Hepatocyte (in vitro differentiated cells): ENCODE data around the gene ASTN2.

Experiments
- EZH2 ChIP-seq: fragments of 200-600 bp; sonication (generic); IDR thresholded peaks from 2 replicates; pipeline ENCODE4 v1.6.1; 2016; ENCODE audit warnings: antibody characterized with exemption, mild to moderate bottlenecking, borderline replicate concordance
- TF ChIP-seq, protein P1 (sequence below): fragments of 200-600 bp; sonication (generic); IDR thresholded peaks from 2 replicates; pipeline ENCODE4 v1.5.1; 2016; ENCODE audit warnings: antibody characterized with exemption, mild to moderate bottlenecking; ENCODE audit not compliant: poor library complexity

DNA sequence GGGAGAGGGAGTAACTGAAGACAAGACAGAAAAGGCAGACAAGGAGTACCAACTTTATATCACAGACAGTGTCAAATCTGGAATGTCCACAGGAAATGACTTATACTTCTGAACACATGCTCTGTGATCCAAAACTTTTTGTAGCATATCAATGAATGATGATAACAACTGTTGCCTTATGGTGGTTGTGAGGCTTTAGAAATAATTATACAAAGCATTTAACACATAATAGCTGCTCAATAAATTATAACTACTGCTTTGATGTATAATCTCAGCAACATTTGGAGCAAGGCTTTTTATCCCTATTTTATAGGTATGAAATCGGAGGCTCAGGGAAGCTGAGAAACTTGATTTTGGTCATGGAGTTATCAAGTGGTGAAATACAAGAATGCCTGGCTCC, 3.3 kb upstream of the ASTN2 start:
- TF ChIP-seq, protein P1, sequence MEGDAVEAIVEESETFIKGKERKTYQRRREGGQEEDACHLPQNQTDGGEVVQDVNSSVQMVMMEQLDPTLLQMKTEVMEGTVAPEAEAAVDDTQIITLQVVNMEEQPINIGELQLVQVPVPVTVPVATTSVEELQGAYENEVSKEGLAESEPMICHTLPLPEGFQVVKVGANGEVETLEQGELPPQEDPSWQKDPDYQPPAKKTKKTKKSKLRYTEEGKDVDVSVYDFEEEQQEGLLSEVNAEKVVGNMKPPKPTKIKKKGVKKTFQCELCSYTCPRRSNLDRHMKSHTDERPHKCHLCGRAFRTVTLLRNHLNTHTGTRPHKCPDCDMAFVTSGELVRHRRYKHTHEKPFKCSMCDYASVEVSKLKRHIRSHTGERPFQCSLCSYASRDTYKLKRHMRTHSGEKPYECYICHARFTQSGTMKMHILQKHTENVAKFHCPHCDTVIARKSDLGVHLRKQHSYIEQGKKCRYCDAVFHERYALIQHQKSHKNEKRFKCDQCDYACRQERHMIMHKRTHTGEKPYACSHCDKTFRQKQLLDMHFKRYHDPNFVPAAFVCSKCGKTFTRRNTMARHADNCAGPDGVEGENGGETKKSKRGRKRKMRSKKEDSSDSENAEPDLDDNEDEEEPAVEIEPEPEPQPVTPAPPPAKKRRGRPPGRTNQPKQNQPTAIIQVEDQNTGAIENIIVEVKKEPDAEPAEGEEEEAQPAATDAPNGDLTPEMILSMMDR = no peak
- no peak for TF ChIP-seq EZH2
